ENCODE results near the gene GIPC1.

DNA sequence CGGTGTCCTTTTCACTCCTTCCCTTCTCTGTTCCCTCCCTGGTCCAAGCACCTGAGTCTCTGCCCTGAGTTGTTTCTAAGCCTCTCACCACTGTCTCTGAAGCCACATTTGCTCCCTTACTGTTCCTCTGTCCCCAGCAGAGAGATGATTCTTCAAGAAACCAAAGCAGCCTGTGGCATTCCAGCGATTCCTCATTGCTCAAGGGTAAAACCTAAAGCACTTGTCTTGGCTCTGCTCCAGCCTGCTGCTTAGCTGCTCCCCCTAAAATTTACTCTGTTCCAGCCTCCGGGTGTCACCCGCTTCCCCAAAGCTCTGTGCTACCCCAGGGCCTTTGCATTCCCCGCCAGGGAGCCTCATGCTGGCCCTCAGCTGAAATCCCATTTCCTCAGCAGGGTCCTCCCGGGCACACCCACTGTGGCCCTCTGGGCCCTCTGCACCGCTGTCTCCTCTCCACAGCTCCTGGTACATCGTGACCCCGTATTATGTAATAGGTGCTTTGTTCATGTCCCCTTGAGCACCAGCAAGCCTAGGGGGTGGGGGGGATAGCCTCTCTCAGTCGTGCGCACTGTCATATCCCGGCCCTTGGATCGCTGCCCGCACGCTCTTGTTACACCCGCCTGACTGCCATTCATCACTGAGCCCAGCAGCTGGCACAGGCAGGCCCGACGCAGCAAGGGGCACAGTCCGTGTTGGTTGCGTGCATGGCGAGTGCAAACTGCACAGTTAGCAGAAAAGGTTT, 49.2 kb upstream of the GIPC1 start:
- TF ChIP-seq EZH2 (IDR thresholded peaks at IDR 0.05; ENCODE audit: borderline replicate concordance, low read depth, low read length) (no peak), ZNF277 (CRISPR knock-in tag; IDR thresholded peaks at IDR 0.05; ENCODE audit: borderline replicate concordance) (no peak), RFX7 (CRISPR knock-in tag; IDR thresholded peaks at IDR 0.05) (no peak)
- TF ChIP-seq, protein P1, sequence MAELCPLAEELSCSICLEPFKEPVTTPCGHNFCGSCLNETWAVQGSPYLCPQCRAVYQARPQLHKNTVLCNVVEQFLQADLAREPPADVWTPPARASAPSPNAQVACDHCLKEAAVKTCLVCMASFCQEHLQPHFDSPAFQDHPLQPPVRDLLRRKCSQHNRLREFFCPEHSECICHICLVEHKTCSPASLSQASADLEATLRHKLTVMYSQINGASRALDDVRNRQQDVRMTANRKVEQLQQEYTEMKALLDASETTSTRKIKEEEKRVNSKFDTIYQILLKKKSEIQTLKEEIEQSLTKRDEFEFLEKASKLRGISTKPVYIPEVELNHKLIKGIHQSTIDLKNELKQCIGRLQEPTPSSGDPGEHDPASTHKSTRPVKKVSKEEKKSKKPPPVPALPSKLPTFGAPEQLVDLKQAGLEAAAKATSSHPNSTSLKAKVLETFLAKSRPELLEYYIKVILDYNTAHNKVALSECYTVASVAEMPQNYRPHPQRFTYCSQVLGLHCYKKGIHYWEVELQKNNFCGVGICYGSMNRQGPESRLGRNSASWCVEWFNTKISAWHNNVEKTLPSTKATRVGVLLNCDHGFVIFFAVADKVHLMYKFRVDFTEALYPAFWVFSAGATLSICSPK (IDR thresholded peaks at IDR 0.05; ENCODE audit: borderline replicate concordance), result no peak

Measured in K562 (cell line).